K562 (cell line): Measurements from ENCODE around the gene FRMD5. TPM values are rescaled to one million over a fixed set of nuclear protein-coding genes. Genes with fewer than 3 reads are reported as not detected.

ENCODE experiments used
- ATAC-seq: fragments of 200-7000 bp; cut with Tn5 transposase; 3 replicates; pipeline ENCODE4 v1.9.1; 2020; ENCODE audit warnings: moderate library complexity
- BruUV-seq: library from RNA; stranded (reverse); fragments of 400-500 nt; replicated peaks from 2 replicates; lab custom pipeline; 2021; lab: Mats Ljungman, UMichigan
- CTCF ChIA-PET: fragments of 300-600 bp; formaldehyde crosslinking; extraction: SDS; loops from one replicate; lab custom pipeline; 2021; ENCODE audit warnings: low intra/inter-chr PET ratio; lab: Yijun Ruan, JAX
- POLR2A ChIA-PET: fragments of 300-600, 350-650 bp; sonication (Branson Sonifier 250); formaldehyde crosslinking; extraction: SDS; loops from one replicate; lab custom pipeline; 2021; ENCODE audit warnings: antibody characterized with exemption, inconsistent platforms; lab: Yijun Ruan, JAX
- DNase-seq, 4 experiments: peaks; one replicate each; pipeline versions ENCODE4 v3.0.0 to v3.0.0-alpha.2; 2011 to 2018; ENCODE audit warnings: low spot score in 3 of 4, mixed read lengths in 3 of 4; ENCODE audit errors: extremely low read depth in 1 of 4
- FAIRE-seq: peaks from 2 replicates; lab custom pipeline; 2011; peaks lifted over from hg19 to GRCh38; lab: Jason Lieb, UNC
- H2AFZ ChIP-seq: 2 replicates; pipeline ENCODE4 v1.6.0; 2011; ENCODE audit warnings: low read depth, low read length, control low read depth, inconsistent platforms
- H3K27ac ChIP-seq: fragments of 200-600 bp; 3 replicates; pipeline ENCODE4 v1.8.0; 2011; ENCODE audit warnings: low read depth, mild to moderate bottlenecking, control low read depth, inconsistent platforms, low read length, moderate library complexity, mixed read lengths; ENCODE audit errors: extremely low read depth
- H3K27me3 ChIP-seq, 2 experiments: fragments of 300-600 bp in 1 of 2; 2 replicates in 1 of 2; 3 replicates in 1 of 2; pipeline versions ENCODE4 v1.6.0 to v1.8.0; 2011; ENCODE audit warnings: inconsistent platforms in 2 of 2, low read length in 2 of 2, mild to moderate bottlenecking in 1 of 2, mixed read lengths in 1 of 2, moderate library complexity in 1 of 2; ENCODE audit not compliant: control insufficient read depth in 2 of 2, insufficient read depth in 2 of 2
- H3K36me3 ChIP-seq: fragments of 300-600 bp; 3 replicates; pipeline ENCODE4 v1.8.0; 2011; ENCODE audit warnings: mild to moderate bottlenecking, low read length, inconsistent platforms; ENCODE audit not compliant: control insufficient read depth, insufficient read depth
- H3K4me1 ChIP-seq, 2 experiments: fragments of 200-600 bp in 1 of 2; replicated peaks in 1 of 2; 2 replicates in 1 of 2; 3 replicates in 1 of 2; pipeline versions ENCODE4 v1.5.1 to v1.8.0; 2011; ENCODE audit warnings: inconsistent platforms in 2 of 2, low read length in 2 of 2, mild to moderate bottlenecking in 1 of 2, mixed read lengths in 1 of 2, moderate library complexity in 1 of 2; ENCODE audit not compliant: control insufficient read depth in 2 of 2, insufficient read depth in 2 of 2
- H3K4me2 ChIP-seq: 2 replicates; pipeline ENCODE4 v1.6.1; 2011; ENCODE audit warnings: low read length, control low read depth, inconsistent platforms, mixed read lengths; ENCODE audit not compliant: insufficient read depth
- H3K4me3 ChIP-seq: fragments of 200-600 bp; sonication (generic), shearing (Covaris generic); 2 replicates; pipeline ENCODE4 v1.5.1; 2016; ENCODE audit warnings: control low read depth, inconsistent platforms
- H3K79me2 ChIP-seq: fragments of 200-600 bp; 3 replicates; pipeline ENCODE4 v1.8.0; 2011; ENCODE audit warnings: low read length, inconsistent platforms; ENCODE audit not compliant: control insufficient read depth, insufficient read depth
- H3K9ac ChIP-seq, 2 experiments: 2 replicates each; pipeline versions ENCODE4 v1.6.0 to v1.6.1; 2011; ENCODE audit warnings: low read depth in 2 of 2, low read length in 2 of 2, control low read depth in 1 of 2, inconsistent platforms in 1 of 2, mild to moderate bottlenecking in 1 of 2, mixed read lengths in 1 of 2; ENCODE audit not compliant: insufficient read depth in 1 of 2
- H3K9me1 ChIP-seq: one replicate; pipeline ENCODE4 v1.6.0; 2011; ENCODE audit warnings: inconsistent platforms, mild to moderate bottlenecking, low read length, moderate library complexity; ENCODE audit not compliant: control insufficient read depth, insufficient read depth
- H3K9me3 ChIP-seq: replicated peaks from 2 replicates; pipeline ENCODE4 v1.5.1; 2011; ENCODE audit warnings: low read depth, low read length, inconsistent platforms; ENCODE audit not compliant: control insufficient read depth, insufficient read depth
- H4K20me1 ChIP-seq: replicated peaks from 2 replicates; pipeline ENCODE4 v1.6.1; 2011; ENCODE audit warnings: low read length, inconsistent platforms, mixed read lengths; ENCODE audit not compliant: control insufficient read depth, insufficient read depth
- EP300 ChIP-seq: IDR thresholded peaks from 2 replicates; pipeline ENCODE4 v1.6.1; 2012; ENCODE audit warnings: low read length, improper control_type of control experiment
- EZH2 ChIP-seq: IDR thresholded peaks from 2 replicates; pipeline ENCODE4 v1.6.1; 2012; ENCODE audit warnings: low read depth, mild to moderate bottlenecking, inconsistent platforms, low read length, borderline replicate concordance
- HMGN3 ChIP-seq: IDR thresholded peaks from 2 replicates; pipeline ENCODE4 v1.6.1; 2011; ENCODE audit warnings: borderline replicate concordance, low read depth, mild to moderate bottlenecking, mixed read lengths, low read length; ENCODE audit not compliant: insufficient read length; ENCODE audit errors: extremely low read depth
- JUND ChIP-seq, 2 experiments: IDR thresholded peaks; 2 replicates in 1 of 2; 3 replicates in 1 of 2; pipeline ENCODE4 v1.6.1; 2011; ENCODE audit warnings: borderline replicate concordance in 2 of 2, low read depth in 2 of 2, low read length in 2 of 2, improper control_type of control experiment in 1 of 2, missing biosample characterization in 1 of 2, missing genetic modification characterization in 1 of 2, missing genetic modification reagents in 1 of 2
- MYNN ChIP-seq, 2 experiments: sonication (generic); formaldehyde crosslinking in 1 of 2; IDR thresholded peaks; 2 replicates each; pipeline versions ENCODE4 v1.5.0 to v1.6.1; 2016 to 2020; ENCODE audit warnings: antibody characterized with exemption in 1 of 2, missing genetic modification reagents in 1 of 2
- NUFIP1 ChIP-seq: fragments of 450-650 bp; IDR thresholded peaks from 2 replicates; pipeline ENCODE4 v1.6.1; 2018; ENCODE audit not compliant: partially characterized antibody
- PCBP1 ChIP-seq: fragments of 200-400 bp; formaldehyde crosslinking; IDR thresholded peaks from 2 replicates; pipeline ENCODE4 v1.6.1; 2018; ENCODE audit warnings: mild to moderate bottlenecking, low read depth, low read length; ENCODE audit not compliant: poor library complexity, severe bottlenecking
- STAT6 ChIP-seq: sonication (generic); formaldehyde crosslinking; IDR thresholded peaks from 2 replicates; pipeline ENCODE4 v1.8.1; 2023; ENCODE audit warnings: mild to moderate bottlenecking, missing genetic modification reagents
- ZNF644 ChIP-seq: fragments of 200-800 bp; sonication (Bioruptor generic); IDR thresholded peaks from 2 replicates; pipeline ENCODE4 v1.6.1; 2016; ENCODE audit warnings: low read depth, missing genetic modification characterization, missing compliant biosample characterization
- WGBS: fragments of 100-300 bp; shearing (Covaris generic); methylation state at CpG from one replicate; pipeline ENCODE4 v1.1.6; 2016; ENCODE audit warnings: low coverage, mixed read lengths; ENCODE audit not compliant: insufficient coverage; ENCODE audit errors: missing lambda C conversion rate; 5-methylcytosine and 5-hydroxymethylcytosine counted together
- in situ Hi-C: fragments of 300-500 bp; cut with MboI; formaldehyde crosslinking; loops from 4 replicates; pipeline ENCODE4 v1.15.0; 2018; ENCODE audit warnings: inconsistent platforms, mixed read lengths
- intact Hi-C: fragments of 100-400 bp; cut with micrococcal nuclease; formaldehyde crosslinking; loops from 2 replicates; pipeline ENCODE4 v1.14.2; 2022
- polyA plus RNA-seq, 8 experiments: library from polyadenylated mRNA; depleted of rRNA in 4 of 8; stranded (reverse) in 5 of 8; unstranded in 3 of 8; fragments of >200 nt; fragmentation: Nextera tagmentation in 2 of 8; fragmentation: Illumina TruSeq in 1 of 8; extraction: Ambion mirVana in 2 of 8; extraction: Trizol in 1 of 8; gene quantifications; 2 replicates each; pipeline versions ENCODE4 v1.2.1 to v1.2.3, GENCODE V29; 2011 to 2014; ENCODE audit warnings: inconsistent platforms in 1 of 8, missing spikeins in 1 of 8
- total RNA-seq, 7 experiments: library from RNA; depleted of rRNA in 6 of 7; stranded (reverse); fragments of >200 nt in 6 of 7; fragmentation: Illumina TruSeq in 2 of 7; extraction: Trizol in 2 of 7; gene quantifications; 2 replicates each; pipeline versions ENCODE4 v1.2.1 to v1.2.3, GENCODE V29; 2011 to 2021; ENCODE audit warnings: low replicate concordance in 1 of 7
- TF ChIP-seq, protein P1 (sequence below): sonication (generic); formaldehyde crosslinking; IDR thresholded peaks from 2 replicates; pipeline ENCODE4 v1.8.1; 2023; ENCODE audit warnings: missing genetic modification reagents, mild to moderate bottlenecking, borderline replicate concordance
- TF ChIP-seq, protein P2 (sequence below): sonication (generic); formaldehyde crosslinking; IDR thresholded peaks from 2 replicates; pipeline ENCODE4 v1.9.0; 2022; ENCODE audit warnings: mild to moderate bottlenecking, missing genetic modification reagents

The FRMD5 gene
- total and polyA plus RNA-seq, 9 of the 15 experiments (the other 6 are each of a cell fraction or from before 2014, with no cell fraction given) = 0.13 to 0.38 TPM; not detected in 7

GRCh38 chr15:44045217-44045616 is 149.9 kb downstream of the FRMD5 start (continued):
- TF ChIP-seq NUFIP1 (no peak), EP300 (no peak), MYNN (IDR thresholded peaks at IDR 0.05) (no peak), MYNN (CRISPR knock-in tag; IDR thresholded peaks at IDR 0.05) (no peak), HMGN3 (no peak)
- TF ChIP-seq, protein P1, sequence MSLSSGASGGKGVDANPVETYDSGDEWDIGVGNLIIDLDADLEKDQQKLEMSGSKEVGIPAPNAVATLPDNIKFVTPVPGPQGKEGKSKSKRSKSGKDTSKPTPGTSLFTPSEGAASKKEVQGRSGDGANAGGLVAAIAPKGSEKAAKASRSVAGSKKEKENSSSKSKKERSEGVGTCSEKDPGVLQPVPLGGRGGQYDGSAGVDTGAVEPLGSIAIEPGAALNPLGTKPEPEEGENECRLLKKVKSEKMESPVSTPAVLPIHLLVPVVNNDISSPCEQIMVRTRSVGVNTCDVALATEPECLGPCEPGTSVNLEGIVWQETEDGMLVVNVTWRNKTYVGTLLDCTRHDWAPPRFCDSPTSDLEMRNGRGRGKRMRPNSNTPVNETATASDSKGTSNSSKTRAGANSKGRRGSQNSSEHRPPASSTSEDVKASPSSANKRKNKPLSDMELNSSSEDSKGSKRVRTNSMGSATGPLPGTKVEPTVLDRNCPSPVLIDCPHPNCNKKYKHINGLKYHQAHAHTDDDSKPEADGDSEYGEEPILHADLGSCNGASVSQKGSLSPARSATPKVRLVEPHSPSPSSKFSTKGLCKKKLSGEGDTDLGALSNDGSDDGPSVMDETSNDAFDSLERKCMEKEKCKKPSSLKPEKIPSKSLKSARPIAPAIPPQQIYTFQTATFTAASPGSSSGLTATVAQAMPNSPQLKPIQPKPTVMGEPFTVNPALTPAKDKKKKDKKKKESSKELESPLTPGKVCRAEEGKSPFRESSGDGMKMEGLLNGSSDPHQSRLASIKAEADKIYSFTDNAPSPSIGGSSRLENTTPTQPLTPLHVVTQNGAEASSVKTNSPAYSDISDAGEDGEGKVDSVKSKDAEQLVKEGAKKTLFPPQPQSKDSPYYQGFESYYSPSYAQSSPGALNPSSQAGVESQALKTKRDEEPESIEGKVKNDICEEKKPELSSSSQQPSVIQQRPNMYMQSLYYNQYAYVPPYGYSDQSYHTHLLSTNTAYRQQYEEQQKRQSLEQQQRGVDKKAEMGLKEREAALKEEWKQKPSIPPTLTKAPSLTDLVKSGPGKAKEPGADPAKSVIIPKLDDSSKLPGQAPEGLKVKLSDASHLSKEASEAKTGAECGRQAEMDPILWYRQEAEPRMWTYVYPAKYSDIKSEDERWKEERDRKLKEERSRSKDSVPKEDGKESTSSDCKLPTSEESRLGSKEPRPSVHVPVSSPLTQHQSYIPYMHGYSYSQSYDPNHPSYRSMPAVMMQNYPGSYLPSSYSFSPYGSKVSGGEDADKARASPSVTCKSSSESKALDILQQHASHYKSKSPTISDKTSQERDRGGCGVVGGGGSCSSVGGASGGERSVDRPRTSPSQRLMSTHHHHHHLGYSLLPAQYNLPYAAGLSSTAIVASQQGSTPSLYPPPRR = no peak
- TF ChIP-seq, protein P2, sequence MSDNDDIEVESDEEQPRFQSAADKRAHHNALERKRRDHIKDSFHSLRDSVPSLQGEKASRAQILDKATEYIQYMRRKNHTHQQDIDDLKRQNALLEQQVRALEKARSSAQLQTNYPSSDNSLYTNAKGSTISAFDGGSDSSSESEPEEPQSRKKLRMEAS (CRISPR knock-in tag) = no peak
- TF ChIP-seq, all 486 proteins: peak for 0

- FAIRE-seq (no peak), DNase-seq (no peak), ATAC-seq (no peak)
- ChIA-PET CTCF (no interaction called here), POLR2A (interaction anchor here (1.3 kb wide), 1 partner anchor 16 kb away, joined by 3 read pairs; no protein-coding TSS in a partner anchor)
- Histone ChIP-seq H3K4me3 (no peak overlapping the region), H3K9me1 (no peaks in the 10 kb centered on the region), H3K9me3 (no peaks in the 10 kb centered on the region), H4K20me1 (no peaks in the 10 kb centered on the region), H2AFZ (no peak overlapping the region), H3K79me2 (no peaks in the 10 kb centered on the region), H3K9ac (no peak overlapping the region), H3K36me3 (no peaks in the 10 kb centered on the region), H3K27me3 (no peaks in the 10 kb centered on the region; a peak in 1 of 5 replicates), H3K27ac (no peak overlapping the region), H3K4me2 (no peak overlapping the region), H3K4me1 (no peaks in the 10 kb centered on the region)
- intact Hi-C loops = no loop called here
- in situ Hi-C loops = no loop called here
- BruUV-seq = no TSS peak
- 0% methylated on average over 7 of the region's 8 CpGs for WGBS
- TF ChIP-seq EZH2 (no peak), PCBP1 (no peak), JUND (IDR thresholded peaks at IDR 0.05; ENCODE audit: borderline replicate concordance, low read depth, low read length) (no peak), JUND (tag; IDR thresholded peaks at IDR 0.05; ENCODE audit: borderline replicate concordance, low read depth, low read length) (no peak), STAT6 (no peak), ZNF644 (tag) (no peak)
These were observed 156.3 kb downstream of the FRMD5 start for GRCh38 chr15:44038755-44039191.
